GM21423 (cell line): Measurements from ENCODE around the gene SGMS1.
"Not testable (repeated sequence)": the region's sequence is repeated elsewhere in the genome, so short reads cannot be mapped to it uniquely, and the experiment has no call there.

Experiments
- ATAC-seq: cut with Tn5 transposase; IDR thresholded peaks from one replicate; pipeline ENCODE4 v1.9.1; 2021; ENCODE audit warnings: mild to moderate bottlenecking, moderate library complexity; ENCODE audit not compliant: unreplicated experiment

SGMS1 gene

DNA sequence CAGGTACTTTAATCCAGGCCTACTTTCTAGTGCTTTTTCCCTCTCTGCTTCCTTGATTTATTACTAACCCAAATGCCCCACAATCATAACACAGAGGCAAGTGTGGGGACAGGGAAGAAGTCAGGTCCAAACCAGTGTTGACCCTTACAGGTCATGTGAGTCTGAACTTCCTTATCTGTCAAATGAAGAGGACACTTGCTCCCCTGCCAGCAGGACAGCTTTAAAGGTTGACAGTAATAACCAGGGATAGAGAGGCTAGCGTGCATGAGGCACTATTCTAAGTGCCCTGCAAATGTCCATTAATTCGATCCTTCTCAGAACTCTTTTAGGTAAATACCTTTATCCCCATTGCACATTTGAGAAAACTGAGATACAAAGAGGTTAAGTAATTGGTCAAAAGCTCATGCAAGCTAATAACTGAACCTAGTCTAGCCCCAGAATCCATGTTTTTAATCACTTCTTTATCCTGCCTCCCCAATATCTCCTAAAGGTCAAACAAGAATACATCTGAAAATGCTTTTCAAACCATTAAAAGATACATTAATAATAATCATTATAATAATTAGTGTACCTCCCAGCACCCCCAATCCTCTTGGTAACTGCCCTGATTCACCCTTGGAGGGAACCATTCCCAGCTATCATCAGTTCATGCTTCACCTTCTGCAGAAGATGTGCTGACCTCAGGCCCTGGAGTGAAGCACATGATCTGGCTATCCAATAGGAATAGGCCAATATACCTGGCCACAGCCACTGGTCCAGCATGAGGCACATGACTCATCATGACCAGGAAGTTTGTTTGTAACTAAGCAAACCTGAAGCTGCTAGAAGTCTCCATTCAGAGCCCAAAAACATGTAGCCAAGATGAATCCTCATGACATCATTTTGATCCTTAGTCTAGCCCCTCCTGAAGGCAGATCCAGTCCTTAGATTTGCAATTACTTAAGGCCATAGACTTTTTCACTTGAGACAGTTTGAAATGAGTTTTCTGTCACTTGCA, 40.7 kb downstream of the SGMS1 start:
- no peak for ATAC-seq

DNA sequence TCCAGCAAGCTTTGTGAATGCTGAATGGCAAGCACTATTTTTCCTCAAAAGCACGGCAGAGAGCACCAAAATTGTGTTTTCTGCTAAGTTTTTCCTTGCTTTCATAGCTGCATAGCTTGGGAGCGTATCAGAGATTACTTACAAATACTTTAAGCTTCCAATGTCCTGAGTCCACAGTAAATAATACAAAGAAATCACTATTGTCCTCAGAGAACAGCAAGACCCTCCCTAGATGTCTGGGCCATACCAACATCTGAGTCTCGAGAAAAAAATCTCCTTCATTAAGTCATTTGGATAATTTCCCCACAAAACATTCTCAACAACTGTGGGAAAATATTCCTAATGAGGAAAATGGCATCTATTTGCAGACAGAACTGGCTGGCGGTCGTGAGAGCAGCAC, 41.7 kb downstream of the SGMS1 start:
- no peak for ATAC-seq

DNA sequence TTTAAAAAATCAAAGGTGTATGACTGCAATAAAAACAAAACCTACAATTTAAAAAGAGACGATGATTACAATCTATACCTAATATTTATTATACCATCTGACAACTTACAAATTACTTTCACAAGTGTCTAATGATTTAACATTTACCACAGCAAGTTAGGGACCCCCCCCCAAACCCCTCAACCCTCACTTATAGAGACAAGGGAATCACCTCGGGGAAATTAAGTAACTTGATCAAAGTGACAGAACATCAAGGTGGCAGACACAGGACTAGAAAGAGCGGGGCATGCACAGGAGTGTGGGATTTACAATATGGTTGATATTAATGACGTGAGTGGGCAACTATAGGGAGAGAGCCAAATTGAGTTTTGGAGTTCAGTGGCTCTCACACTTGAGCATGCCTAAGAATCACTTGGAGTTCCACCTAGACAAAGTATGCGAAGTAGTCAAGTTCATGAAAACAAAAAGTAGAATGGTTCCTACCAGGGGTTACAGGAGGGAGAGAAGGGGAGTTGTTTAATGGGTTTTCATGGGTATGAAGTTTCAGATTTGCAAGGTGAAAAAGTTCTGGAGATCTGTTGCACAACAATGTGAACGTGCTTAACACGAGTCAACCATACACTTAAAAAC, 43.4 kb downstream of the SGMS1 start:
- ATAC-seq = no peak

DNA sequence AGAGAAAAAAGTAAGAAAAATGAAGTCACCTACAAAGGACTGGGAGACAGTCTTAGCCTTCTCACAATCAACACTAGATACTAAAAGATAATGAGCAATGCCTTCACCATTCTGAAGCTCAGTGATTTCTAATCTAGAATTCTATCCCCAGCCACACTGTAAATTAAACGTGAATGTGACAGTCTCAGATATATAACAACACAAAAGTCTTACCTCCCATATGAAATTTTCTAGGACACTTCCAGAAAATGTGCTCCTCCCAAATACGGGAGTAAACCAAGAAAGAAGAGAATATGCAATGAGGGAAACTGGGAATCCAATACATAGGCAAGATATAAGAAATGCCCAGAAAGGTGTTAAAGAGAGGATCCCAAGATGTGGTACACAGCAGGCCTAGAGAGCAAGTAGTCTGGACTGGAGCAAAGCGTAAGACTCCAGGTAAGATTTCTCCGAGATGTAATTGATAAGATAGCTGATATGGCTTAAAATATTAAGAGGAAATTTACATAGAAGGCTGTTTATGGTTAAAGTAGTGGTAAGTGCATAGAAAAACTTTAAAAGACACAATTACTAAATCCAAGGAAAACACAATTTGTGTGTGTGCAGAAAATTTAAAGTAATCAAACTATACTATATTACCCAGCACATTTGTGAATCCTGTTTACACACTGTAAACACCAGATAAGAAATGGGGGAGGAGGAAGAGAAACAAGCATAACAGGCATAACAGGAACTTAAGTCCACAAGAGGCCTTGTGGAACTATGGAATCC, 44.1 kb downstream of the SGMS1 start:
- no peak for ATAC-seq

DNA sequence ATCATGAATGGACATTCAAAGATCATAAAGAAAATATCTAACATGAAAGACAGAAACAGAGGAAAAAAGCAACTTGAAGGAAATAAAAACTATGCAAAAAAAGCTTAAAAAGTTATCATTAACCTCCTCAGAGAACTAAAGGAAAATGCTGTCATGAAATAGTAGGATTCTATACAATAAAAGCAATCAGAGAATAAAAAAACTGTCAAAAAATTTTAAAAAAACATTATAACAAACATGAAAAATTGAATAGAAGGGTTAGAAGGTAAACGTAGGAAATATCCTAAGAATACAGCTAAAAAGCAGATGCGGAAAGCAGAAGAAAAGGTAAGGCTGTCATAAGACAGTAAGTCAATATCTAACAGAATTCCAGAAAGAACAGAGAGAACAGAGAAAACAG, 44.8 kb downstream of the SGMS1 start:
- ATAC-seq = no peak

DNA sequence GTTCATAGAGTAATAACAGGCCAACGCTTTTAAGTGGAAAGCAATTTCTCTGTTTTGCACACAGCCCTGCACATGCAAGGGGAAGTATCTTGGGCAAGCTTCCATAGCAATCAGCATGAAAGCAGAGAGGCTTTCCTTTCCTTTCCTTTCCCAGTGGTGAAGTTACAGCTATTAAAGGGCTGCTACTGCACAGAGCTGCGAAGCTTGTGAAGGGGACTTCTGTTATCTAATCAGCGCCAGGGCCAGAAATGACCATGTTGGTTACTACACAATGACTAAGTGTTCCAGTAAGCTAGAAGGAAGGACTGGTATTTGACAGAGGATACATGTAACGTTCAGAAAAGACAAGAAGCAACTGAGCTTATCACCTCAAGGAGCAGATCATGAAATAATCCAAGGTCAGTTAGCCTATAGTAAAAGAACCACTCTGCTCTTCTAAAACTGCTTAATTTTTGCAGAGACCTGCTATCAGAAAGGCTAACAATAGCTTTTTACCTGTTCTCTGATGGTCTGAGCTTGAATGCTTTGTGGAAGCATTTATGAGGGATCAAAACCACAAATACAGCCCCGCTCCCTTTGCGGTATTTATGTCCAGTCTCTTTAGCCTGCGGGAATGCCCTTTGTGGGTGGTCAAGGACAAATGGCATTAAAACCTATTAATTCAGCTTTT, 45.9 kb downstream of the SGMS1 start:
- ATAC-seq = peak; percentile 50

DNA sequence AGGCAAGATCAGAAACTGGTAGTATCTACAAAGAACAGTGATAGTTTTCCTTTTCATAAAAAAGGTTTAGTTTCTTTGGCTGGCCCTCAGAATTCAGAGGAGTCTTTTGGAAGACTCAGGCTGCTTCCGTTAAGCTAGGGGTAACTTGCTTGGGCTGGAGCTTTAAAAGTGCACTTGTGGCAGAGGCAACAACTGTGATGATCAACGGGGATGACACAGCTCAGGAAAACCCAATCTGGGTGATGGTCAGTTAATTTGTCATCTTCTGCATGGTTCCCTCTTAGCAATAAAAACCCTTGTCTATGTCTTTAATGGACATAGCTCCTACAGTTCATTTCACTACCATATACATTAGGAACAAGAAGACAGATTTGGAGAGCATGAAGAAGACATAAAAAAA, 46.7 kb downstream of the SGMS1 start:
- ATAC-seq = no peak

DNA sequence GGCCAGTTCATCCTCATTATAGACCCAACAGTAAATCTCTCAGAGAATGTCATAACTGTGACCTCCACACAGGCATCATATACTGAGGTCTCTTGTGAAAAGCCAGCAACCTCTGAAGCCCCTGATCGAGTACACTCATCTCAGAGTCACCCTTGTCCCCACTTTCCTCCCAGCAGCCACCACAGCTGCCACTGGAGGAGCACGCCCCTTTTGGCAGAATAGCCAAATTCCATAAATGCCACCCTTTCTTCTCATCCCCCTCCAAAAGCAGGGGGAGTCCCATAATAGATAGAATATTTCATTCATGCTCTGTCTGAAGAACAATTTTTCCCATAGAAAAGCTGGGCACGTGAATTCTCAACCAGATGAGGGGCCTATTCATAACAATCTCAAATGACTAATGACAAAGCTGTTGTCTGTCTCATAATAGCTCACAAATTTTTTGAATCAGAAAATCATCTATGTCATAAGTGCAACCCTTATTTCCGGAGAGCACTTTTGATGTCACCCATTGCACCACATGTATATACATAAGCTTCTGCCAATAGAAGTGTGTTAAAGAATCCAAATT, 47.4 kb downstream of the SGMS1 start:
- no peak for ATAC-seq

DNA sequence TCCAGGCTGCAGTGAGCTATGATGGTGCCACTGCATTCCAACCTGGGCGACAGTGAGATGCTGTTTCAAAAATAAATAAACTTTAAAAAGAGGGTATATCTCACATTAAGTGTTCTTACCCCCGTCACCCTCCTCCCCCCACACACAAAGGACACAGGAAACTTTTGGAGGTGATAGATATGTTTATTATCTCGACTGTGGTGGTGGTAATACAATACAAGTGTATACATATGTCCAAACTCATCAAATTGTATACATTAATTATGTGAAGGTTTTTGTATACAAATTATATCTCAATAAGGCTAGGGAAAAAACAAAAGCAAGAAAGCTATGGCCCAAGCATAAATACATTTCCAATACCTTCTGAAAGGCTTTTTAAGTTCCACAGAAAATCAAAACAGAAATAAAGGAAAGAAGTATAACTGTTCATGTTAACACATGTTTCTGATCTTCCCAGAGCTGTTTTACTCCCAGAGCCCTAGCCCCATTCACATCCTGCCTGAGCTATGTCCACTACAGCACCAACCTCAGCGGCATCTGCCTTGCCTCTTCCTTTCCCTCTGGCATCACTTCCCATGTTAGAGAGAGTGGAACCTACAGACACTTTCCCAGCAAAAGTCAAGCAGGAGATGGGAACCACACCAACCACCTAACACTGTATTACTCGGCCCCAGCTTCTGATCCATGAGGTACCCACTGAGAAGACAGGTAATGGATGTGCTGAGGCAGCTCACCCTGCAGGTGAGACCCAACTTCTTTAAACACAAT, 48.1 kb downstream of the SGMS1 start:
- no peak for ATAC-seq

DNA sequence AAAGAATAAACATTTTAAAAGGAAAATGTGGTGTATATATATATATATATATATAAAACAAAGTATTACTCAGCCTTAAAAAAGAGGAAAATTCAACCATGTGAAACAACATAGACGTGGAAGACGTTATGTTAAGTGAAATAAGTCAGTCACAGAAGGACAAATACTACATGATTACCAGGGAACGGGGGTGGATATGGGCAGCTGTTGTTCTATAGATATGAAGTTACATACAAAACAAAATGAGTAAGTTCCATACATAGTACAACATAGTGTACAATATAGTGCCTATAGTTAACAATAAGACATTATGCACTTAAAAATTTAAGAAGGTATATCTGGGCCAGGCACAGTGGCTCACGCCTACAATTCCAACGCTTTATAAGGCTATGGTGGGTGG, 48.8 kb downstream of the SGMS1 start:
- ATAC-seq = no peak

DNA sequence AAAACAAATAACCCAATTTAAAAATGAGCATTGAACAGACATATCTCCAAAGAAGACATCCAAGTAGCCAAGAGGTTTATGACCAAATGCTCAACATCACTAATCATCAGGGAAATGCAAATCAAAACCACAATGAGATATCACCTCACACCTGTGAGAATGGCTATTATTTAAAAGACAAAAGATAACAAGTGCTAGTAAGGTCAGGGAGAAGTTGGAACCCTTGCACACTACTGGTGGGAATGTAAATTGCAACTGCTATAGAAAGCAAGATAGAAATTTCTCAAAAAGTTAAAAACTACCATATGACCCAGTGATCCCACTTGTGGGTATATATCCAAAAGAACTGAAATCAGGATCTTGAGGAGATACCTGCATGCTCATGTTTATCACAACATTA, 49.5 kb downstream of the SGMS1 start:
- ATAC-seq = no peak

DNA sequence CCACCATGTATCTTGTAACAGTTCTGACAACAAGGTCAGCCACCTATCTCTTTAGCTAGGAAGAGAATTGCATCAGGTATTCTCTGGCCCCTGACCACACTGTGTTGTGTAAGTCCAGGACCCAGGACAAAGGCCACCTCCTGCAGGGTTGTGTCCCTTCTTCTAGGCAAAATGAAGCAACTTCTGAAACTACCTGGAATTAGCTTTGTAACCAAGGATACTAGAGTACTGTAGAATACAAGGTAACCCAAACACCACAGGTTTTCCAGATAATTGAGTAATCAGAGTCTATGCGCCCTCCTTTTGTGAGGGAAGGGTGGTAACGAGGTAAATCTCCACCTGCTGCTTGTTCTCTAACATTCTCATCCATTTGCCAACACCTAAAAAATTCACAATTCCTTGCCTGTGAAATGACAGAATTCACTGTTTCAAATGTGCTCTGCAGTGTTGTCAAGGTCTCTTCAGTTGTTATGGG, 51.7 kb downstream of the SGMS1 start:
- ATAC-seq = no peak

DNA sequence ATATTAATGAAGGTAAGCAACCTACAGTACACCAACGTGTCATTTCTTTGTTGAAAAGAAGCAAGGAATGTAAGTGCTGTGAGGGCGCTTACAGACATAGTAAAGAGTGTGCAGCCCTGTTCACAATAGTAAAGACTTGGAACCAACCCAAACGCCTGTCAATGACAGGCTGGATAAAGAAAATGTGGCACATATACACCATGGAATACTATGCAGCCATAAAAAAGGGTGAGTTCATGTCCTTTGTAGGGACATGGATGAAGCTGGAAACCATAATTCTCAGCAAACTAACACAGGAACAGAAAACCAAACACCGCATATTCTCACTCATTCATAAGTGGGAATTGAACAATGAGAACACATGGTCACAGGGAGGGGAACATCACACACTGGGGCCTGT, 55.0 kb downstream of the SGMS1 start:
- not testable (repeated sequence) for ATAC-seq

DNA sequence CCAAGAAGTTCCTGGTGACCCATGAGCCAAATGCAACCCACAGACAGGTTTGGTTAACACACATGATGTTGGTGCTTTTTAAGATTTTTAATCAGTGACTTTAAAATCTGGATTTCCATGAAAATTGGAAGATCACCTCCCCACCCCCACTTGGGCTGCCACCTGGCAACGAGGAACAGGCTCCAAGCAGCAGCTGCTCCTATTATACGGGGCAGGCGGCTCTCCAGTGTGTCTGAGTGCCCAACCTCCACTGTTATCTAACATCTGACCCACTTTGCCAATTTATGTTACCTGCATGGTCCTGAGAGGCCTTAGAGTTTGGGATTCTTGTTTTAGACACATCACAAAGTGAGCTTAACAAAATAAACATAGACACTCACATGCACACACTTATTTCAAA, 56.4 kb downstream of the SGMS1 start:
- ATAC-seq = no peak

DNA sequence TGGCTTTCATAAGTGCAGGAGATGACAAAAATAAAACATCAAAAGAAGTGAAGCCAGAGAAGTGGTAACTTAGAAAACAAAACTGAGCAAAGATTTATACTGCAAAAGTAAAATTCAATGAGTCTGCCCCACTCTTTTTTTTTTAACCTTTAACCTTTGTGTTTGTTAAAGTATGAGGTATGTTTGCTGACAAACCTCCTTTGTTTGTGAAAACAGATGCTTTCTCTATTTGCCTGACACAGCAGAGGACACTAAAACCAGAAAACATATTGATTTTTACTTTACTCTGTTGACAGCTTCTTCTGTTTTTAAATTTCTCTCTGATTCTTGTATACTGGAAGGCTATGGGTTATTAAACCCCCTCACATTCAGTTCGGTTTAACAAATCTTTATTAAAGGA, 57.6 kb downstream of the SGMS1 start:
- ATAC-seq = no peak

DNA sequence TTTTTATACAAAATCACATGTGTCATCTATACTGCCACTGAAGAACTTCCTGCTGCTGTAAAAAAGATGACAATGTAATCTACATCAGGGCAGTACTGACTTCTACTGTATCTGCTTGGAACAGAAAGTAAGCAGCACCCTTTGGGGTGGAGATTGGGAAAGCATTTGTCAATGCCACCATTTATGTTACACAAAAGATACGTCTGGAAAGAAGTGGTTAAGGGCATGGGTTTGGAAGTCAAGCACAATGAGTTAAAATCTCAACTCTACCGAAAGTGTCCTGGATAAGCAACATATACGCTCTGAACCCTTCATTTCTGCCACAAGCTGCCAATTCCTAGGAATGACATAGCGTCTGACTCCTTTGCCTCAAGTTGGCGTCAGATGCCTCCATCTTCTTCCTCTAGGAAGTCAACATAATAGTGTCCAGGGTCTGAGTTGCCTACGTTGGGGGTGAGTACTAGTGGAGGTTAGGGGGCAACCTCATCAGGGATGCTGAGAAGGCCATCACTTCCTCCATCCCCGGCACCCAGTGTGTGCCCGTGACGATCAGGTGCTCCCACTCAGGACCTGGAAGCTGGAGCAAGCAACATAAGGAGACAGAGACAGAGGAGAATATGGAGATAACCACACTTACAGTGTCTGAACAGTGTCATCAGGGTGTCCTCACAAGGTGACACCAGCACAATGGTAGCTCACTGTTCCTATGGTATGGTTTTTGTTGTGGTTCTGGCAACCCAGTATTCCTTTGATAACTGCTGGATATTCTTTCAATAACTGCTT, 58.3 kb downstream of the SGMS1 start:
- no peak for ATAC-seq

DNA sequence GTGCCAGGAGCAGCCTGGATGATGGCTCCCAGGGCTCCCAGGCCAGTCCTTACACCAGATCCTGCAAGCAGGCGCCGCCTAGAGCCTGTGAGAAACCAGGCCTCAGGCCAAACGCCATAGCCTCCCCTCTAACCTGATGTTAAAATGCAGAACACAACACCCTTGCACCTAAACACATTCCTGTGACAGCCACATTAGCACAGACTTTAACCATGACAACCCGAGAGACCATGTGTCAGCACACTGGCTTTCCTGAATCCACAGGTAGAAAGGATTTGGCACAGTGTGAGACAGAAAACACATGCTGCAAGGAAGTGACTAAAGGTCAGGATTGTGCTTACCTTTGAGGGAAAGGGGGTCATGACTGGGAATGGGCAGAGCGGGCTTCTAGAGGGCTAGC, 59.9 kb downstream of the SGMS1 start:
- no peak for ATAC-seq

DNA sequence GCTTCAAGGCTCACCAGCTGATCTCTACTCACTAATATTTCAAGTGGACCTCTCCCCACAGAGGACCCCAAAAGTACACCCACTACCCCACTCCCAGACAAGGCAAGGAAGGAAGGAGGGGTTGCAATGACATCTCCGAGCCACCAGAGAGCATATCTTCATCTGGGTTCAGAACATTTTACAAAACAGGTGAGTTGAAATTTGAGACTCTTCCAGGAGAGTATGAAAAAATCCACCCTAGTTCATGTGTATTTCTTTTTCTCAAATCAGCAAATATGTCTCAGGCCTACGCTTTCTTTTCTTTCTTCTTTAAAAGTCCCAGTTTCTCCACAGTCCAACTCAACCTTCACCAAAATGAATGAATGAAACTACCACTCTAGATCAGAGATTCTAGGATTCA, 61.9 kb downstream of the SGMS1 start:
- ATAC-seq = no peak

DNA sequence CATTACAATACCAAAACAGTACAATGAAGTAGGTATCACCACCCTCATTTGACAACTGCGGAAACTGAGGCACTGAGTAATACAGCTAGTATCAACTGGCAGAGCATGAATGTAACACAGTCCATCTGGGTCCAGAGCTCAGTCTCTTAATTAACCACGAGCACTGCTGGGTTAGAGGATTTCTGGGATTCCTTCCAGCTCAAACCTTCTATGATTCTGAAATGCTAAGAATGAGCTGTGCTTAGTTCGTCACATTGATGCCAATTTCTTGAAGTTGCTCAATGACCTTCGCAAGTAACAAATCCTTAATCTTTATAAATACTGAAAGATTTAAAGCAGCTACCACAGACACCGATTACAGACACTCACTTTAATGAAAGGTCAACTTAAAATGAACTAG, 62.5 kb downstream of the SGMS1 start:
- ATAC-seq = no peak
